Stimulated activated CD8-positive, alpha-beta memory T cell treated with anti-CD3 and anti-CD28 coated beads, Interleukin-4, amount 100 ng/mL, for 24 hours (primary cell): ENCODE results near the gene BACH1.

ENCODE experiments used
- DNase-seq: peaks from one replicate; pipeline ENCODE4 v3.0.0-alpha.2; 2020; ENCODE audit warnings: low read depth

The BACH1 gene

DNA sequence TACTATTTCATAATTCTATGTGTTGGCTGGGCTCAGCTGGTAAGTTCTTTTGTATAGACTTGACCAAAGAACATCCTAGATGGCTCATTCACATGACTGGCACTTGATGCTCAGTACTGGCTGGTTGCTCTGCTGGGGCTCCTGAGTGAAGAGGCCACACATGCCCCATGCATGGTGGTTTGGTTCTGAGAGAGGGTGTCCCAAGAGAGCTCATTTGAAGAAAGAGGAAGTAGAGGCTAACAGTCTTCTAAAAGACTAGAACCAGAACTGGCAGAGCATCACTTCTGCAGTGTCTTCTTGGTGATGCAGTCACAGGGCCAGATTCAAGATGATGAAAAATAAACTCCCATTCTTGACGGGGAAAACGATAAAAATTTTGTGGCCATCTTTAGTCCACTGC lies 5.2 kb upstream of the BACH1 start:
- DNase-seq, result no peak

DNA sequence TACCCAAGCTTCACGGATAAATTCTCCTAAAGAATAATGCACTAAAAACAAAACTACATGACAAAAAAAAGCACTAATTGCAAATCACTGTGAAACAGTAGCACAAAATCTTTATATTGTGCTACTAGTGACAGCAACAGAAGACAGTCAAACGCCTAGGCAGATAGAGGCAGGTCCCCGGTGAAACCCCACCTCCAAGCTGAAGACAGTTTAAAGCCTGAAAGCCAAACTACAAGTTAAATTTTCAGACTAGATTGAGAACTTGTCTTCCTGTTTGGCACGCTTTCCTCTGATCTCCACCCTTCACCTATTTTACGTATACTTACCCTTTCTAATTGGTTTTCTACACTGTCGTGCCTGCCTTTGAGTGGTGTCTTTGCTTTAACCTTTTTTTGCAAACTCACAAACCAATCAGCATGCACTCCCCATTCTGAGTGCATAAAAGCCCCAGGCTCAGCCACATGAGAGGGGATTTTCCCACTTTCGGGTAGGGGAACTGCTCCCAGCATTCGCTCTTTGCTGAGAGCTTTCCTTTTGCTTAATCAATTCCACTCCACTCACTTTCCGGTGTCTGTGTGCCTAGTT lies 3.6 kb upstream of the BACH1 start:
- no peak for DNase-seq

DNA sequence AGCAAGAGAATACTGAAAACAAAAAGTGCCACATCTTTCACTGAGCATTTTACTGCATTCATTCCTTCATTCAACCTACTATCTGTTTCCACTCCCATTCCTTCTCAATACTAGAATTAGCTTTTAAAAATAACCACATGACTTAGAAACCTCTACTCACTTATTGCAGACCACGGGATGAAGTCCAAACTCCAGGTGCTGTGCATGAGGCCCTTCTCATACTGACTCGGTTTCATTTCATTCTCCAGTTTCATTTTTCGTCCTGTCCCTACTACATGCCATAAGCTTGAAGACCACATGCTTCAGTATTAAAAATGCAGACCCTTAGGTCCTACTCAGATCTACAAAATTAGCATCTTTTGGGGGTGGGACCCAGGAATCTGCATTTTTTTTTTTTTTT lies 2.3 kb upstream of the BACH1 start:
- DNase-seq, result no peak

DNA sequence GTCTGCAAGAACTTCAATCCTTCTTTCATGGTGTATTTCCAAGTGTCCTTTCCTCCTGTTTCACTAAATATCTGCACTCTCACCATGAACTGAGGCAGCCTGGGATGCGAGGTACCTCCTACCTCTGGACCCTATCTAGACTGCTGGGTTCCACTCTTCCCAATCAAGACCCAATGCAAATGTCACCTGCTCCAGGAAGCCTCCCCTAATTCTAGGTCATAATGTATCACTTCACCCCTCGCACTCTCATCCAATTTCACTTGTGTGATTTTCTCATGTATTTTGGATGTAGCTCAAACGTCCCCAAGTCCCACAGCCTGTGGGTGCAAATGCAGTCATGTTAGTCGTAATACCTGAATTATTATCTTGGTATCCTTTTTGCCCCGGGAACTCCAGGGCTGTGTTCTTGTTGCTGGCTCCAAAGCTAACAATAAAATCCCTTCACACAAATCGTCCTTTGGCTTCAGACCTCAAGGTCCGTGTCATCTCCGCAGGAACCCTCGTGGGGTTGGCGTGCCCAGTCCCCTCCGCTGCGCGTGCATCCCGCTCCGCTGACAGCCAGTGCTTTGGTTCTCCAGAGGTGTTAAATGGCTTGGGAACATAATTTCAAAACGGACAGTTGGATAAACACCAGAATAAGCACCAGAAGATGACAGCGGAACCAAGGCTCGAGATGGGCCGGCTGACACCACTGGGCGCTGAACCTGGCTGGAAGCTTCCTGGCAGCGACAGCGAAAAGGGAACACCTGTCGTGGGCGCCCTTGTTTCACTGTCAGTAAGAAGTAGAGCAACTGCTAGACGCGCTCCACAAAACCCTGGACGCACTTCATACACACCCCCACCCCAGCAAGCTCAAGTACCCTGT lies 1.0 kb upstream of the BACH1 start:
- DNase-seq, result no peak

DNA sequence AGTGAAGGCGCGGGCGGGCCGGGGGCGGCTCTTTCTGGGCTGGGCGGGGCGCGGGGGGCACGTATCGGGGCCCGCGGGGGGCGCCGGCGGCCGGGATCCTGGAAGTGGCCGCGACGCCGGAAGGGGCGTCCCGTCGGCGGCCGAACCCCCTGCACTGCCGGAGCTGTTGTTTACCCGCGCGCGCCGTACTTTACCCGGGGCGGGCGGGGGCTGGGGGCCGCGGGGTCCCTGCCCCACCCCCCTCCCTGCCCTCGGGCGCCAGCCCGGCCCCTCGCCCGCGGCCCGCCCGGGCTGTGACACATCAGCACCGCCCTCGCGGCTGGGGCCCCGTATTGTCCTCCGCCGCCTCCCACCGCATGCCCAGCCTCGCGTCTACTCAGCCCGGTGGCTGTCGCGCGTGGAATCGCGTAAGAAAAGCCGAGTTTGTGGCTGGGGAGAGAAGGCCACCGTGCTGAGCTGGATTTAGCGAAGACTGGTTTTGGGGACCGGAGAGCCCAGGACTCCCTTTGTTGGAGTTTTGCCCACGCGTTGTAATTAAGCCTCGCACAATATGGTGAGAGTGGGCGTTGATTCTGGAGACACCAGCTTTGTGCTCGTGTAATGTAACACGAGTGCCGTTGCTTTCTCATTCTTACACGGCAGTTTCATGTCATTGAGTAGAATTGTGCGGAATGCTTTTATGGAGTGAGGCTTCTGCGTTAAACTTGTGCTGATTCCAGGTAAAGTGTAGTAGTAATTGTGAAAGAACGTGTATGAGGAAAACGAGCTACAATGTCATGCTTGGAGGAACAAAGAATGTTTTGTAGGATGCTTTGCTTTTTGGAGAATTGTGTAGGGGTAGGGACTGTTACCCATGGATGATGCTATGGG lies 559 bp downstream of the BACH1 start:
- peak; percentile 64 for DNase-seq

DNA sequence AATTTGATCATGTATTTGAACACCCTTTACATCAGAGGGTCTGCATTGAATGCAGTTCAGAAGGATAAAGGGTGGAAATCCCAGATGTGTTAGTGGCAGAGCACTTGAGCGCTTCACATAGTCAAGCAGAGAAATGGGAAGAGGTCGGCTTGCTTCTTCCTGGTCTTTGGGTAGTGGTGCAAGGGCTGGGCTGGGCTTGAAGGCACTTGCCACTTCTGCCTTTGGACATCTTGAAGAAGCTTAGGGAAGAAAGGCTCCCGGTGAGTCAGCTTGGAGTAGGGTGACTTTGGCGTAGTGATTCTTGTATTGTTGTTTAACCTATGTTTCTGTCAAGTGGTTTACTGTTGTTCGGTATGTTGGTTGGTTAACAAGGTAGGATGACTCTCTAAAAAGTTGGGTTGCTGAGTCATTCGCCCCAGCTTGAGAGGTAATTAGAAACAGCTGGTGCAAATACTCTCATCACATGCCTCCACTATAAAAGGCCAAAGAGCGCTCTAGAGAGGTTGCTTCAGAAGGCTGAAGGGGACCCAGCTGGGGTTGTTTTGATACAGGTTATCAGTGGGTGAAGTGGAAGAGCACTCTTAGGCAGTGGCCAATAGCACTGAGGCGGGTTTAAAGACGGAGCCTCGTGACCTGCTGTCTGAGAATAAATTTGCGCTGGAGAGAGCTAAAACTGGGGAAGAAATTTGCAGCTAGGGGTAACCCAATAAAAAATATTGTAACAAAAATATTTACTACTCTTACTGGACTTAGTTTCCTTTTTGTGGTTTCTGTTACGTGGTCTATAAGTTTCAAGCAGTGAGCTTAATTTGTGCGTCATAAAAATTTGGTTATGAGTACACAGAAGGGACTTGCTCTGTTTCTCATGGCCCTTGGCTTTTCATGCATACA lies 1.4 kb downstream of the BACH1 start:
- DNase-seq, result no peak

DNA sequence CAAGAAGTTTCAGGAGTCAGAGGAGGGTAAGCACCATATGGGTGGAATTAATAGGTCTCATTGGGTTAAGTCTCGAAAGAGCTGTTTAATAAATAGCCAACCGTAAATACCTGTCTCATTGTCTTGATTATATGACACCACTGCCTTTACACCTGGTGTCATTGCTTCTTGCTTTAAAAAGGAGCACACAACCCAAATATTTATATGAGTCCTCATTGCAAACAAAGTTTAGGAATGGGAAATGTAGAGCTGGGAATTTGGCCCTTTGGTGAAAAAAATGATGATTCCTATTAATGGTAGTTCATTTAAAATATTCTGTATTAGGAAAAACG lies 2.1 kb downstream of the BACH1 start:
- DNase-seq, result no peak

DNA sequence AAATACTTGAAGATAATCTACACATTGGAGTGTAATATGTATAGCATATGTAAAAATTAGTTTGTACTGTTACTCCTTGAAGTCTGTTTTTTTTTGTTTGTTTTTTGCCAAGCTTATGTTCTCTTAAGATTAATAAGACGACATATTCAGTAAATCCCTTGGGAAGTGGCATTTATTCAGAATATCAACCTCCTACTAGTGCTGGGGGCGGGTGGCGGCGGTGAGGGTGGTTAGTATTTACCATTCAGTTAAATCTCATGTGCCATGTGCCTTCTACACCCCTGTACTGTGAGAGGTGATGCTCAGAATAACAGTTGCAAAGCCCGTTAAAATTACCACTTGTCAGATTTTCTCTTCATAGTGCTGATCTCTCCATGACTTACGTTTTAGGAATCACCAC lies 3.0 kb downstream of the BACH1 start:
- DNase-seq, result no peak

DNA sequence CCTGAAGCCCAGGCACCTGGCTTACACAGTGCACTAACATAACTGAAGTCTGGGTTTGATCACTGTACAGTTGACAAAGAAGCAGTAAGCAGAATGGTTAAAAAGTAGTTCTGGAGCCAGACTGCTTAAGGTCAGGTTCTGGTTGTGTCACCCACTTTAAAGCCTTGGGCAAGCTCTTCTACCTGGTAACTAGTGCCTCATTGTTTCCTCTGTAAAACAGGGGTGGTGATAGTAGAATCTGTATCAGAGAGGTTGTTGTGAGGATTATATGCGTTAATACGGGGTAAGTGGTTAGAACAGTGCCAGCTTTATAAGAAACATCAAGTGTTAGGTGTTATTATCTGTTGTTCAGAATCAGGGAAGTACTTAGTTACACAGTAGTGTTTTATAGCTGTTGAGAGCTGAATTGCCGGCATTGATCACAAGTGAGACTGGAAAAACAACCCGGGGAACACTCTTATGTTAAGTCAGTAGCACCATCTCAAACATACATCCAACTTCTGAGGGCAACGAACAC lies 3.7 kb downstream of the BACH1 start:
- no peak for DNase-seq

DNA sequence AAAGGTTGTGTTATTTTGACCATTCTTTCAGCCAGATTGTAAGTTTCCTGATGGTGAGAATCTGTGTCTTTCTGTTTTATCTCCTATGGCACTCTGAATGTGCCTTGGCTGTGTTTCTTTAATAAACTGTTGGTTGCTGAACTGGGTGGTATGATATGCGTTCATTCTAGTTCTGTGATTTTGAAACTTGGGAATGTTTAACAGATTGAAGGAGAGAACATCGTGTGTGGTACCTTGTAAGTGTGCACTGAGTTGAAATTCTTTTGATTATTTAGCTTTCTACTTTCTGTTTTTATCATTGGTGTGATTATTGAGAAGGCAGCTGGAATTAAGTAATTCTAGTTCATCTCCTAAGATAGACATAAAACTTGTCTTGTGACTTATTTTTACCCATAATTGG lies 4.6 kb downstream of the BACH1 start:
- no peak for DNase-seq

DNA sequence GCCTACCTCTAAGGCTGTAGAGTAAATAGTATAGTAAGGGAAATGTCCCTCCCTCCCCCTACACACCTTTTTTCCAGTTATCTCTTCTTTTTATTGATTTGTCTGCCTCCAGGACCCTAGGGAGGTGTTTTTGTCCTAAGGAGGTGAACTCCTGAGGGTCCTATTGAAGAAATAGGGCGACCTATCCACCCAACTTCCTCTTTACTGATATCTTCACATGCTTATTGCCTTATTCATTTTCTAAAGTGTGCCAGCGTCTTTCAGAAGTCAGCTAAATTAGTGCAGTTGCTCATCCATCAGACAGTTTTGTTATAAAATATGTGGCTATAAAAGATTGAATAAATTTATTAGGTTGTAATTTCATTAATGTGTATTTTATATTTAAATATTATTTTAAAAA lies 5.9 kb downstream of the BACH1 start:
- no peak for DNase-seq

DNA sequence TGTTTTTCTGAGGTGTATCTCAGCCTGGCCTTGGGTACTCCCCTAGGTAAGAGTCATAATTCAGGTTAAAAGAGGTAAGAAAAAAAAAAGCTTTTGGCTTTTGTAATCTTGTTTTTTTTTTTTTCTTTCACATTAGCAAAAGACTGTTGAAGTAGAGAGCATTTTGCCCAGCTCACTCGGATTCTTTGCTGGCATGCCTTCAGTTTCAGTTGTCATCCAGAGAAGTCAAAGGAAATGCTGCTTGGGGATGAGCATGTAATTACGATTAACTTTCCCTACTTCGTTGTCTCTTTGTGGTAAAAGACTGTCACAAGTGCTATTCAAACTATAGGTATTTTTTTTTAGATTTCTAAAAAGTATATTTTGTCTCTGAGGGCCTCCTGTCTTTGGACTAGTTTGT lies 6.3 kb downstream of the BACH1 start:
- no peak for DNase-seq

DNA sequence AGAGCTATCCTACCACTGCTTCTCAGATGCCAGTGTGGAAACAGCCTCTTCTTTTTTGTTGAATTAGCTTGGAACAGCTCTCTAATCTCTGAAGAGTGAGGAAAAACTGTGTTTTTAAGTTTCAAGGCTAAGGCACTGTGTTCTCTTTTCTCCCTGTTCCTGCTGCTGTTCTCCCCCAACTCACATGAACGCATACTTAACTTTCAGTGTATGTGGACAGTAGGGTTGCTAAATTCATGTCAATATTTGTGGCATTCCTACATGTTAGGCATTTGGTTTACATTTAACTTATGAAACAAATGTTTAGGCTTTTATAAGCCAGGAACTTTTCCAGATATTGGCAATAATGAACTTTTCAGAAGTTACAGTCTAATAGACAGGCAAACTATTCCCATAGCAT lies 6.8 kb downstream of the BACH1 start:
- DNase-seq, result no peak

DNA sequence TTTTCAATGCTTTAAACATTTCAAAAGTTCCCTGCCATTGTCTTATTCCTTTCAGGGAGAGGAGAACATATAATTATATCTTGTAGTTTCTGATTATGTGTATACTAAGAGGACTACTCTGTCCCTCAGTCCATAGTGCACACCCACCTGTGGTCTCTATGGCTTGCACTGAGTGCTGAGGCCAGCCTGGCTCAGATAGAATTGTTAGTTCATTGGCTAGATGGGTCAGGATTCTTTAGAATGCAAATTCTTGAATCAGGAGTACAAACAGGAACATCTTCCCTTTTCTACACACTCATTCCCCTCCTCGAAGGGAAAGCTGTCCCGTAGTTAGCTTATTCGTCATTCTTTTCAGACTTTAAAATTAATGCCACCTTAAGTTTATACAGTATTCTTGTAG lies 8.2 kb downstream of the BACH1 start:
- DNase-seq, result no peak

DNA sequence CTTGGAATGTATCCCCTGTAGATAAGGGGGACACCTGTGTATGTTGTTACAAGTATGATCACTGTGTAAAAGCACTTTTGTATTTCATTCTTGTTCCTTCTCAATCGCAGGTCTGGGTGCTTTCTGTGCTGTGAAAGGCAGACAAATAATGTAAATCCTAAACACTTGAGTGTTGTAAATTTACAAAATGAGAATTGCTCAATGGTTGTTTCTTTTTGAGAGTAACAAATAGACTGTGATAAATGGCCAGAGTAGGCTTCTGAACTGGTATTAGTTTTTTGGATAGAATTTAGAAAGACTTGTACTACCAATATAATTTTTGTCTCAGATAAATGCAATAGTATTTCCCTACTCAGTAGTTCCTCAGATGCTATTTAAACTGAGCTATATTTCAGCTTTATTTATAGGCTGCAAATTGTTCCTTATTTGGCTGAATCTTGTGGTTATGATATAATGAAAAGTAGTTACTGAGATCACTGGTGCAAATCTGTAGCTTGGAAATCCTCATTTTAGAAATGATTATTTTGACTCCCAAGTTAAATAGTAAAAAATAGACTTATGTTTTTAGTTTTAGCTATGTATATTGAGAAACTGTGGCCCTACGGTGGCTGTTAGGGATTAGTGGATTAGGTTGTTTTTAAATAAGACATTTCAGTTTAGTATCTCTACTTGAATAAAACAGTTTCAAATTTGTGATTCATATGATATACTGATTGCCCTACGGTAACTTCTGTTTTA lies 9.2 kb downstream of the BACH1 start:
- DNase-seq, result no peak

DNA sequence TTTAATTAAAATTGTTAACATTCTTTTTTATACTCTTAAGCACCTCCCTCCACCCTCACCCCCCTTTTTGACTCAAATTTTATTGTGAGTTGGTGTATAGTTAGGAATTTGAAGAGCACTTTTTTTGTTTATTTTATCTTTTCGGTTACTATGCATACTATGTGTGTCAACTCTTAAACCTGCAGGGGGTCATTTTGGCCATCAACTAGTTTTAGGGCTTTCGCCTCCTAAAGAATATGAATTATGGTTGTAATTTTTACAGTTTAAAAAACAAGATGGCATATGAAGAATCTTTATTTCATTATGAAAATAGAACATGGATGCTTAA lies 9.7 kb downstream of the BACH1 start:
- no peak for DNase-seq

DNA sequence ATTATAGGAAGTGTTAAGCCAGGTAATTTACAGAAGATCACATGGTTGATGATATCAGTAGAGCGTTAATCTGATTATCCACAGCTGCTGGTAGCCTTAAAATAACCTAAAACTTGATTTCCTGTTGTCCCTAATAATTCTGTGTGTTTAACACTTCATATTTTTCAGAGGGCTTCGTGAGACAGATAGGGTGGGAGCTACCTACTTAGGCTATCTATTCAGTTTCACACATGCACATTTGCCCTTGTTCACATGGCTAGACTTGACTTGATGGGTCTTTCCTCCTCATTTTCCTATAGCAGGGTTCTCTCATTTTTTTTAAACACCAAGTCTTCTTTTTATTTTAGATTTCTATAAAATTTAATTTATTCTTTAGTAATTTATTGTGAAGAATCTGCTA lies 11.0 kb downstream of the BACH1 start:
- no peak for DNase-seq

DNA sequence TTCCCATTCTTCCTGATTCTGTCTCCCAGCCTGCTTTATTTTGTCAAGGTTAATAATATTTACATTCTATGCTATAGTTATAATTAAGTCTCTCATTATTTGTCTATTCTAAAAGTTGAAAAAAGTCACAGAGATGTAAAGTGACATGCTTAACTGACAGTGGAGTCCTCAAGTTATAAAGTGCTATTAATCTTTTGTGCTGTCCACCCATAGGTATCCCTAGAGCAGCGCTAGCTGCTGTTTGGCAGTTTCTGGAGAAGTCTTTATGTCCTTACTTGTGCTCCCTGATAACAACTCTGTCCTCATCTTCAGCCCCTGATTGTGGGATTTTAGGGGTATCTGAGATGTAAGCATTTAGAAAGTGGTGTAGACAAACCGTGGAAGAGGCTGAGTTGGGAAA lies 13.1 kb downstream of the BACH1 start:
- no peak for DNase-seq

DNA sequence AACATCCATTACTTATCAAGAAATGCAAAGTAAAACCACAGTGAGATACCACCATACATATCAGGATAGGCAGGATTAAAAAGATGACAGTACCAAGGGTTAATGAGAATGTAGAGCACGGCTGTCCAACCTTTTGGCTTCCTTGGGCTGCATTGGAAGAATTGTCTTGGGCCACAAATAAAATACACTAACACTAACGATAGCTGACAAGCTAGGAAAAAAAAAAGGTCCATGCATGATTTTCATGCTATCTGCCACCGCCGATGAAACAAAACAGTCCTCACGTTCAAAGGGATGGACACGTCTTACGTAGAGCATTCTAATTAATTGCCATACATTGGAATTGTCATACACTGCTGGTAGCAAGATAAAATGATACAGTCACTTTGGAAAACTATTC lies 14.3 kb downstream of the BACH1 start:
- no peak for DNase-seq

DNA sequence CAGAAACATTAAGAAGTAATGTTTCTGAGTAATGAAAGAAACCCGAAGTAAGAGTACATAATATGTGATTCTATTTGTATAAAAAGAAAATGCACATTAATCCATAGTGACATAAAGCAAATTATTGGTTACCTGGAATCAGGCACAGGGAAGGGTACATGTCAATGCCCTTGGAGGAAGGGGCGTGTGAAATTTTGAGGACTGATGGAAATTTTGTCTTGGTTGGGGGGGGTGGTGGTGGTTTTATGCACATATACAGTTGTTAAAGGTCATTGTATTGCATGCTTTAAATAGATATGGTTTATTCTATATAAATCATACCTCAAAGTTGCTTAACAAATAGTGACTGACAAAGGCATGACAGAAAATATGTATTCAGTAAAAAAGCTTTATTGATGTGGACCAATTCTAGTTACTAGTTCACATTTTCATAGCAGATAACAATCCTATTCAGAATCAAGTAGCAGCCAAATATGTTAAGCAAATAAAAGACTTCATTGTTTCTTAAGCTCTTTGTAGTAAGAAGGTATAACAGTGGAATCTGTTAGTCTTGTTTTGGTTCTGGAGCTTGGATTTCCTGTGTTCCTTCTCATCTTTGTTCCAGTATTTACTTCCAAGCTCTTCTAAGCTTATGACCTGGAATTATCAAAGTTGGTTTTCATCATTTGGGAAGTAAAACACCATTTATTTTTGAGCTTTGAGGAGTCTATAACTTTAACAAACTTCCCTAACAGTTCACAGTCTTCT lies 15.1 kb downstream of the BACH1 start:
- no peak for DNase-seq
